ENCODE data around the gene MYO3B. TPM values are rescaled to one million over a fixed set of nuclear protein-coding genes. Genes with fewer than 3 reads are reported as not detected.

MYO3B gene
- total RNA-seq, 1 experiment from 2014 or later = 0.63 TPM

GRCh38 chr2:170660409-170660808 is 482.5 kb downstream of the MYO3B start:
- no peak overlapping the region for H2AFZ ChIP-seq (ENCODE audit: low read length)
- H3K23ac ChIP-seq (ENCODE audit: insufficient read length, low read depth, low read length) = no peak overlapping the region
- no peaks in the 10 kb centered on the region for H3K9me3 Mint-ChIP-seq
- no peak overlapping the region for H2AK5ac ChIP-seq (ENCODE audit: insufficient read length, low read length)
- no peak overlapping the region for H3K27ac ChIP-seq (ENCODE audit: insufficient read length, low read depth, low read length)
- no peak overlapping the region for H3T11ph ChIP-seq (ENCODE audit: low read length)
- H3K79me2 ChIP-seq (ENCODE audit: insufficient read depth, low read length) = no peaks in the 10 kb centered on the region
- no peak overlapping the region for H3K4me3 Mint-ChIP-seq
- no peak overlapping the region for H2BK12ac ChIP-seq (ENCODE audit: insufficient read length, low read depth, low read length)
- DNase-seq = no peak
- H3K36me3 Mint-ChIP-seq (ENCODE audit: insufficient read depth in 1 of 3, low read depth in 3 of 3) = no peaks in the 10 kb centered on the region
- H3K56ac ChIP-seq (ENCODE audit: insufficient read length, low read depth, low read length) = no peak overlapping the region
- no peak overlapping the region for H3K4ac ChIP-seq (ENCODE audit: low read depth, low read length)
- no peaks in the 10 kb centered on the region for H3K9me3 ChIP-seq (ENCODE audit: control insufficient read depth, low read depth, low read length)
- H2BK20ac ChIP-seq (ENCODE audit: low read depth, low read length, poor library complexity, severe bottlenecking) = no peak overlapping the region
- H3K4me1 ChIP-seq (ENCODE audit: insufficient read depth, low read length) = no peaks in the 10 kb centered on the region
- H3K4me1 Mint-ChIP-seq = no peaks in the 10 kb centered on the region
- no peak overlapping the region for H3K9ac ChIP-seq (ENCODE audit: extremely low read depth, insufficient read length, low read length)
- H4K8ac ChIP-seq (replicated peaks; ENCODE audit: insufficient read length, low read depth, low read length) = no peak overlapping the region
- no peak overlapping the region for H3K4me2 ChIP-seq (ENCODE audit: insufficient read depth, insufficient read length, low read length)
- no peak overlapping the region for H4K91ac ChIP-seq (ENCODE audit: insufficient read length, low read depth, low read length)
- H3K27me3 Mint-ChIP-seq (ENCODE audit: low read depth) = no peaks in the 10 kb centered on the region; the same call in 1 of the 2 replicates
- H2BK120ac ChIP-seq (ENCODE audit: low read depth, low read length, poor library complexity, severe bottlenecking) = no peak overlapping the region
- WGBS (ENCODE audit: extremely low coverage, insufficient read length, low lambda C conversion rate) = no CpG with 5 or more reads among the region's 1 CpG
- no peak overlapping the region for H3K27ac Mint-ChIP-seq
- H4K20me1 ChIP-seq (ENCODE audit: control insufficient read depth, insufficient read depth, insufficient read length) = no peaks in the 10 kb centered on the region
- no peak overlapping the region for H2BK5ac ChIP-seq (ENCODE audit: insufficient read length, low read length)
- H3K18ac ChIP-seq (ENCODE audit: insufficient read length, low read depth, low read length) = no peak overlapping the region
- no peaks in the 10 kb centered on the region for H3K79me1 ChIP-seq (ENCODE audit: insufficient read depth, low read depth, low read length, poor library complexity, severe bottlenecking)
- no peak for TF ChIP-seq CTCF (conservative IDR thresholded peaks at IDR 0.05)
- no peak overlapping the region for H4K5ac ChIP-seq (ENCODE audit: insufficient read length, low read depth, low read length)
- no peak overlapping the region for H3K14ac ChIP-seq (ENCODE audit: insufficient read depth, low read length)
- no peak overlapping the region for H2BK15ac ChIP-seq (ENCODE audit: low read depth, low read length)
- no peaks in the 10 kb centered on the region for H3K23me2 ChIP-seq (ENCODE audit: insufficient read length, low read depth, low read length, poor library complexity, severe bottlenecking)
- no peaks in the 10 kb centered on the region for H3K27me3 ChIP-seq (ENCODE audit: insufficient read depth, low read length)

Measured in H9 (cell line).